ENCODE measurements around the gene ZNRD2.
A peak's percentile ranks its signal among the peaks of the same experiment; 100 is the strongest.

ZNRD2 gene

DNA sequence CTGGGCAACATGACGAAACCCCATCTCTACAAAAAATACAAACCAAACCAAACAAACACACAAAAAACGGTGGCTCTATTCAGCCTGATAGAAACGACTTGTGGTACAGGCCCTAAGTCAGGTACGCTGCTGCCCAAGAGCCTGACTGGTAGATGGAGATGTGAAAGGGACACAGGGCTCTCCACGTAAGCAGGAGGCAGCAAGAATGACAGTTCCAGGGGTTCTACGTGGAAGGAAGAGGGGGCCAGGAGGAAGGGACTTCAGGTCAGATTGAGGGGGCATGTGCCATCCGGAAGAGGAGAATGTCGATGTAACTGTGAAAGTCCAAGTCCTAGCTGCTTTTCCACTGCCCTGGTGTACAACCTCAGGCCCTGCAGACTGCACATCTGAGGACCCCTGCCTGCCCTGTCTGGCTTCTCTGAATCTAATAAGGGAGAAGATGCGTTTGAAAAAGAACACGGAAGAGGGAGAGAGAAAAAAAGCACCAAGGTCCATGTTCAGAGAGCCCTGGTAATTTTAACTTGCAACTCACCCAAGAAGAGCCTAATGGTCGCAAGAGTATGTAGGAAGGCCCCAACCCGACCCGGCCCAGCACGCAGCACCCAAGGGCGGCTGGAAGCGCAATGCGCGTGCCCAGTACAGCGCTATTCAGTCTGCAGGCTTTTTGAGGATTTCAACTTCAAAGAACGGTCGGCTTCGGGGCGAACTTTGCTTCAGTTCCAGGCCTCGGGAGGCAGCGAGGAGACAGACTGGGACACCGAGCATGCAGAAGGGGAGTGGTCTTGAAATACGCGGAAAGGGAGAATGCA is 909 bp upstream of the ZNRD2 start:
- TF ChIP-seq, protein P1, sequence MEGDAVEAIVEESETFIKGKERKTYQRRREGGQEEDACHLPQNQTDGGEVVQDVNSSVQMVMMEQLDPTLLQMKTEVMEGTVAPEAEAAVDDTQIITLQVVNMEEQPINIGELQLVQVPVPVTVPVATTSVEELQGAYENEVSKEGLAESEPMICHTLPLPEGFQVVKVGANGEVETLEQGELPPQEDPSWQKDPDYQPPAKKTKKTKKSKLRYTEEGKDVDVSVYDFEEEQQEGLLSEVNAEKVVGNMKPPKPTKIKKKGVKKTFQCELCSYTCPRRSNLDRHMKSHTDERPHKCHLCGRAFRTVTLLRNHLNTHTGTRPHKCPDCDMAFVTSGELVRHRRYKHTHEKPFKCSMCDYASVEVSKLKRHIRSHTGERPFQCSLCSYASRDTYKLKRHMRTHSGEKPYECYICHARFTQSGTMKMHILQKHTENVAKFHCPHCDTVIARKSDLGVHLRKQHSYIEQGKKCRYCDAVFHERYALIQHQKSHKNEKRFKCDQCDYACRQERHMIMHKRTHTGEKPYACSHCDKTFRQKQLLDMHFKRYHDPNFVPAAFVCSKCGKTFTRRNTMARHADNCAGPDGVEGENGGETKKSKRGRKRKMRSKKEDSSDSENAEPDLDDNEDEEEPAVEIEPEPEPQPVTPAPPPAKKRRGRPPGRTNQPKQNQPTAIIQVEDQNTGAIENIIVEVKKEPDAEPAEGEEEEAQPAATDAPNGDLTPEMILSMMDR (IDR thresholded peaks at IDR 0.05; ENCODE audit: control insufficient read depth, insufficient read depth, low read depth, low read length, missing control alignments) = no peak
- DNase-seq (ENCODE audit: low read depth) = no peak
- H3K4me3 ChIP-seq (ENCODE audit: control insufficient read depth, low read depth, low read length) = peak overlapping the region; percentile 96

DNA sequence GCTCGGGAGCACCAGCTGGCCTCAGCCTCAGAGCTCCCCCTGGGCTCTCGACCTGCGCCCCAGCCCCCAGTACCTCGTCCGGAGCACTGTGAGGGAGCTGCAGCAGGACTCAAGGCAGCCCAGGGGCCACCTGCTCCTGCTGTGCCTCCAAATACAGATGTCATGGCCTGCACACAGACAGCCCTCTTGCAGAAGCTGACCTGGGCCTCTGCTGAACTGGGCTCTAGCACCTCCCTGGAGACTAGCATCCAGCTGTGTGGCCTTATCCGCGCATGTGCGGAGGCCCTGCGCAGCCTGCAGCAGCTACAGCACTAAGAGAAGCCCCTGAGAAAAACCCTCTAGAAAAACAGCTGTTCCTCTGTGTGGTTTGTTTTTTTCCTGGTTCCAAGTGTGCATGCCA is 1.1 kb downstream of the ZNRD2 start:
- TF ChIP-seq, protein P1 (IDR thresholded peaks at IDR 0.05; ENCODE audit: control insufficient read depth, insufficient read depth, low read depth, low read length, missing control alignments) = no peak

DNA sequence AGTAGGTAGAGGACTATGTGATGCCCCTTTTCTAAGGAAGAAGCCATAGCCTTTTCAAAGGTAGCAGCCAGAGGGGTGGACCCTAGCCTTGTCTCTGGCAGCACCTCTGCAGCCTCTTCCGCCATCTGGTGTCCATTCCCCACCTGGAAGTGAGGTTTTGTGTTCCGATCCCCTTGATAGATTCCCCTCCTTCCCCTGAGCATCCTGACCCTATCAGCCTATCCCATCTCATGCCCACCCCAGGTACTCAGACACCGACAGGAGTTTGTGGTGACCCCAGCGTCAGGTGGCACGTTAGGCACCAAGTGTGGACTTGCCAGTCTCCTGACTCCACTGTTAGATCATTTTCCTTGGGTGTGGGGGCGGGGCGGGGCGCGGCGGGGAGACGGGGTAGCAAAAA is 1.7 kb downstream of the ZNRD2 start:
- no peak for DNase-seq (ENCODE audit: low read depth)
- TF ChIP-seq, protein P1 (IDR thresholded peaks at IDR 0.05; ENCODE audit: control insufficient read depth, insufficient read depth, low read depth, low read length, missing control alignments) = peak; percentile 46
- H3K4me3 ChIP-seq (ENCODE audit: control insufficient read depth, low read depth, low read length) = peak overlapping the region; percentile 96

More for the DNA sequence above, 1.1 kb downstream of the ZNRD2 start:
- peak overlapping the region; percentile 96 for H3K4me3 ChIP-seq (ENCODE audit: control insufficient read depth, low read depth, low read length)
- no peak for DNase-seq (ENCODE audit: low read depth)

DNA sequence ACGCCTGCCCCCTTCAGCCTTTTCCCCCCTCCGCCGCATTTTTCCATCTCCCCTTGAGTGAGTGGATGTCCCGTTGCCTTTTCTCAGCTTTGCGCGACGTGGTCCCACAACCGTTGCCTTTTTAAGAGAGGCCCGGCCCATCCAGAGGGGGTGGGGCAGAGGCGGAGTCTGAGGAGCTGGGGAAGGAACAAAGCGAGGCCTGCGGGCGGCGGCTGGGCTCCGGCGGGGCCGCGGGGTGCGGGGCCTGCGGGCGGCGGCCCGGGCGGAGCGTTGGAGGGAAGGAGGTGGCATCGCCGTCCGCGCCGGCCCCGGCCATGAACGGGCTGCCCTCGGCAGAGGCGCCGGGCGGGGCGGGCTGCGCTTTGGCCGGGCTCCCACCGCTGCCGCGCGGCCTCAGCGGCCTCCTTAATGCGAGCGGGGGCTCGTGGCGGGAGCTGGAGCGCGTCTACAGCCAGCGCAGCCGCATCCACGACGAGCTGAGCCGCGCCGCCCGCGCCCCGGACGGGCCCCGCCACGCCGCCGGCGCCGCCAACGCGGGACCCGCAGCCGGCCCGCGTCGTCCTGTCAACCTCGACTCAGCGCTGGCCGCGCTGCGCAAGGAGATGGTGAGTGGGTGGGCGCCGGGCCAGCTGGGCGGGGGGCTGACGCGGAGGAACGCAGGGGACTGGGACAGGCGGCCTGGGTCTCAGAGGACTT is 2.2 kb downstream of the ZNRD2 start, which contains the start of gene FAM89B:
Gene FAM89B, plus strand, starts transcription at position 183 of the 696 bp plus-strand sequence. Its CDS starts 132 bp downstream, at position 315.
- H3K4me3 ChIP-seq (ENCODE audit: control insufficient read depth, low read depth, low read length) = peak within 1 kb of the TSS; percentile 96
- DNase-seq (ENCODE audit: low read depth) = no peak
- TF ChIP-seq, protein P1 (IDR thresholded peaks at IDR 0.05; ENCODE audit: control insufficient read depth, insufficient read depth, low read depth, low read length, missing control alignments) = no peak

DNA sequence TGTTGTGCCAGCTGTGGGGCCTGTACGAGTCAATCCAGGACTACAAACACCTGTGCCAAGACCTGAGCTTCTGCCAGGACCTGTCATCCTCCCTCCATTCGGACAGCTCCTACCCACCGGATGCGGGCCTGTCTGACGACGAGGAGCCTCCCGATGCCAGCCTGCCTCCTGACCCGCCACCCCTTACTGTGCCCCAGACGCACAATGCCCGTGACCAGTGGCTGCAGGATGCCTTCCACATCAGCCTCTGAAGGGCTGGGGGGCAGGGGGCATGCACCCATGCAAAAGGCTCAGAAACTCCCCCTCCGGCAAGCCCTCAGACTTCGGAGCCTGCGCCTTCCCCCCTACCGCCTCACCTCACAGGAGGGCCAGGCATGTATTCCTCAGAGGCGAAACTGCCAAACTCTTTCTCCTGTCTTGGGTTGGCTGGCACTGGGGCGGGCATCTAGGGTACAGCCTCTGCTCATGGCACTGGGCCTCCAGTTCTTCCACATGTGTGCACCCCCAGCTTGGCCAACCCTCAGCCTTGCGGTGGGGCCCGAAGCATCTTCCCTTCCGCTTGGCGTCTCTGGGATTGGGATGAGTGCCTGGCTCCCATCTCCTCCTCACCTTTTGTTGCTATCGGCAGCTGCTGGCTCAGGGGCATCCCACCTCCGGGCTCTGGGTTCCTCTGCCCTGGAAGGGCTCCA is 3.3 kb downstream of the ZNRD2 start:
- DNase-seq (ENCODE audit: low read depth) = no peak
- peak overlapping the region; percentile 96 for H3K4me3 ChIP-seq (ENCODE audit: control insufficient read depth, low read depth, low read length)
- TF ChIP-seq, protein P1 (IDR thresholded peaks at IDR 0.05; ENCODE audit: control insufficient read depth, insufficient read depth, low read depth, low read length, missing control alignments) = no peak

DNA sequence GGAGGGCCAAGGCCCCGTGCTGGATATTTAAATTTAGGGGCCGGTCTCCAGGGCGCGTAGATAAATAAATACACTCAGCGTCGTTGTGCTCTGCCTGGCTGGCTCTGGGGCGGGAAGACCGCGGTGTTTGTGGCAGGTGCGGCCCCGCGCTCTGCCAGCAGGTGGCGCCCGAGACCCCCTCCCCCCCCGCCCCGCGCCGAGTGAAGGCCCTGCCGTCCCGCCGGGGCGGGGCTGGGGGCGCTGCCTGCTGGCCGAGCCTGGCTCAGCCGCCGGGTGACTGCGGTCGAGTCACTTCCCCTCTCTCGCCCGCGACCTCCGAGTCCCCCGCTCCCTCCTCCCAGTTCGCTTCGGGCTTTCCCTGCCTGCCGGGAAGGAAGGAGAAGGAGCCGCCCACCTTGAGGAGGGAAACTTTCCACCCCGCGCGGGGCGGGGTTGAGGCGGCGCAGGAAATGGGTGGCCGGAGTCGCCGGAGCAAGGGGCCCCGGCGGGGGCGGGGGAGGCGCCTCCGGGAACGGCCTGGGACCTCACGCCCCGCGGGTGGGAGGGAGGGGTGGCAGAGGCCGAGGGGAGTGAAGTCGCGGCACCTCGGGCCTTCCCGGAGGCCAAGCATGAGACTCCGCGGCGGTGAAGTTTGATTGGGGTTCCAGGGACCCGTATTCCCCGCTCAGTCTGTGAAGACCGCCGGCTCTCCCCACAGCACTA is 4.0 kb downstream of the ZNRD2 start:
- peak; percentile 75 for DNase-seq (ENCODE audit: low read depth)
- TF ChIP-seq, protein P1 (IDR thresholded peaks at IDR 0.05; ENCODE audit: control insufficient read depth, insufficient read depth, low read depth, low read length, missing control alignments) = peak; percentile 63
- H3K4me3 ChIP-seq (ENCODE audit: control insufficient read depth, low read depth, low read length) = peak overlapping the region; percentile 96
